ENCODE measurements around the gene STT3A. TPM values are rescaled to one million over a fixed set of nuclear protein-coding genes. Genes with fewer than 3 reads are reported as not detected.

Gene STT3A
- total and polyA plus RNA-seq, 2 of the 13 experiments (the other 11 are each of a cell fraction or from before 2014, with no cell fraction given) = 229 to 319 TPM

- TF ChIP-seq SMAD1 (CRISPR knock-in tag; IDR thresholded peaks at IDR 0.05; ENCODE audit: borderline replicate concordance, low read depth) = 0 out of 2 replicates have a peak, but pooled peaks have one; percentile 71
- no peak for TF ChIP-seq ATRX (CRISPR knock-in tag; IDR thresholded peaks at IDR 0.05; ENCODE audit: borderline replicate concordance)
- TF ChIP-seq ZNF550 (CRISPR knock-in tag; IDR thresholded peaks at IDR 0.05; ENCODE audit: borderline replicate concordance) = no peak
- TF ChIP-seq KLF16 (CRISPR knock-in tag; IDR thresholded peaks at IDR 0.05) = peak; percentile 71 to 72; a peak in 2 of 4 replicates
- no peak for TF ChIP-seq GATA4 (IDR thresholded peaks at IDR 0.05; ENCODE audit: borderline replicate concordance, low read depth)
- TF ChIP-seq BRCA1 (CRISPR knock-in tag; IDR thresholded peaks at IDR 0.05) = 0 out of 2 replicates have a peak, but pooled peaks have one; percentile 55
- TF ChIP-seq ARHGAP35 (CRISPR knock-in tag; IDR thresholded peaks at IDR 0.05; ENCODE audit: borderline replicate concordance) = no peak; the same call in 1 of the 2 replicates
- TF ChIP-seq CEBPZ (IDR thresholded peaks at IDR 0.05; ENCODE audit: low read length) = no peak
- TF ChIP-seq ZNF124 (CRISPR knock-in tag; IDR thresholded peaks at IDR 0.05) = peak; percentile 70; the same call in 1 of the 2 replicates
- TF ChIP-seq ZNF543 (CRISPR knock-in tag; IDR thresholded peaks at IDR 0.05) = peak; percentile 76
- peak; percentile 84 for TF ChIP-seq JUNB (CRISPR knock-in tag; IDR thresholded peaks at IDR 0.05; ENCODE audit: borderline replicate concordance)
- TF ChIP-seq TARDBP (CRISPR knock-in tag; IDR thresholded peaks at IDR 0.05) = peak; percentile 71
- peak; percentile 95; the same call in 1 of the 2 replicates for TF ChIP-seq HES4 (CRISPR knock-in tag; IDR thresholded peaks at IDR 0.05; ENCODE audit: borderline replicate concordance)
- TF ChIP-seq HNRNPLL (IDR thresholded peaks at IDR 0.05; ENCODE audit: low read depth, low read length, poor library complexity, severe bottlenecking) = peak; percentile 82
- no peak for TF ChIP-seq KDM1A (CRISPR knock-in tag; IDR thresholded peaks at IDR 0.05)
- TF ChIP-seq CENPT (CRISPR knock-in tag; IDR thresholded peaks at IDR 0.05; ENCODE audit: low read depth) = no peak
- peak; percentile 98 for TF ChIP-seq SALL2 (CRISPR knock-in tag; IDR thresholded peaks at IDR 0.05)
- no peak for TF ChIP-seq ZNF7 (CRISPR knock-in tag; IDR thresholded peaks at IDR 0.05)
- TF ChIP-seq ZNF572 (CRISPR knock-in tag; IDR thresholded peaks at IDR 0.05) = peak; percentile 99
- peak; percentile 81 for TF ChIP-seq FOXJ3 (CRISPR knock-in tag; IDR thresholded peaks at IDR 0.05; ENCODE audit: borderline replicate concordance)
- TF ChIP-seq ZNF343 (CRISPR knock-in tag; IDR thresholded peaks at IDR 0.05) = peak; percentile 85; the same call in 1 of the 2 replicates
- TF ChIP-seq ZNF703 (CRISPR knock-in tag; IDR thresholded peaks at IDR 0.05; ENCODE audit: borderline replicate concordance) = peak; percentile 34; the same call in 1 of the 2 replicates
- TF ChIP-seq ZFYVE20 (CRISPR knock-in tag; IDR thresholded peaks at IDR 0.05; ENCODE audit: borderline replicate concordance, low read depth) = no peak
- TF ChIP-seq UBTF (CRISPR knock-in tag; IDR thresholded peaks at IDR 0.05) = peak; percentile 99
- no peak; the same call in 1 of the 2 replicates for TF ChIP-seq ZNF451 (CRISPR knock-in tag; IDR thresholded peaks at IDR 0.05)
Measured at GRCh38 chr11:125625630-125626287, 33.1 kb downstream of the STT3A start (continued).
